ENCODE measurements around the gene MAN2A1. TPM values are rescaled to one million over a fixed set of nuclear protein-coding genes. Genes with fewer than 3 reads are reported as not detected.
A peak's percentile ranks its signal among the peaks of the same experiment; 100 is the strongest.

MAN2A1 gene
- polyA plus RNA-seq, 3 donors: 17.0 to 23.0 (median 20.1) TPM

GRCh38 chr5:109711673-109712072, 21.9 kb downstream of the MAN2A1 start:
- no peak overlapping the region for H3K4me3 ChIP-seq (replicated peaks in 1 of 3; ENCODE audit: low read depth in 2 of 3, low read length in 3 of 3)
- H3K4me2 ChIP-seq (replicated peaks; ENCODE audit: extremely low read depth, low read length, poor library complexity, severe bottlenecking): no peak overlapping the region
- peak overlapping the region in 1 of 7 donors; percentile 12 for H3K27ac Mint-ChIP-seq
- peaks cover 19 to 41% of the 10 kb centered on the region in 2 donors for H3K36me3 Mint-ChIP-seq
- H2AFZ ChIP-seq (ENCODE audit: insufficient read depth, low read depth, low read length, poor library complexity, severe bottlenecking): no peak overlapping the region
- H3K9ac ChIP-seq (ENCODE audit: insufficient read depth, low read length, poor library complexity, severe bottlenecking): no peak overlapping the region
- no peaks in the 10 kb centered on the region for H3K9me3 ChIP-seq (replicated peaks in 1 of 2; ENCODE audit: control insufficient read depth in 1 of 2, insufficient read depth in 1 of 2, low read length in 2 of 2)
- H3K27ac ChIP-seq (ENCODE audit: low read depth in 1 of 2, low read length in 2 of 2): no peak overlapping the region
- no peak for TF ChIP-seq CTCF (IDR thresholded peaks at IDR 0.05)
- H3K79me2 ChIP-seq (ENCODE audit: insufficient read depth, low read length): peaks cover 79% of the 10 kb centered on the region
- DNase-seq: no peak
- no peaks in the 10 kb centered on the region for H3K27me3 ChIP-seq (ENCODE audit: control insufficient read depth in 2 of 2, insufficient read depth in 2 of 2, low read length in 2 of 2)
- H4K20me1 ChIP-seq (ENCODE audit: insufficient read depth, low read length): peaks cover 92% of the 10 kb centered on the region
- peaks cover 6 to 25% of the 10 kb centered on the region in 2 donors for H3K36me3 ChIP-seq (replicated peaks in 1 of 2; ENCODE audit: control insufficient read depth in 1 of 2, insufficient read depth in 2 of 2, low read length in 2 of 2)
- H3K9me3 Mint-ChIP-seq: peaks cover 0 to 3% (median 0%) of the 10 kb centered on the region in 7 donors
- H3K4me1 Mint-ChIP-seq: peaks cover 8% of the 10 kb centered on the region
- H3K27me3 Mint-ChIP-seq (ENCODE audit: low read depth in 3 of 3): peaks cover 0 to 2% (median 0%) of the 10 kb centered on the region in 3 donors
- intact Hi-C loops (cut with micrococcal nuclease): no loop called here
- H3K4me3 Mint-ChIP-seq: no peak overlapping the region
- no peaks in the 10 kb centered on the region for H3K4me1 ChIP-seq (ENCODE audit: control insufficient read depth in 1 of 2, insufficient read depth in 2 of 2, low read length in 2 of 2)

GRCh38 chr5:109713453-109713852, 23.7 kb downstream of the MAN2A1 start:
- Mint-ChIP-seq H3K4me1 (peaks cover 7% of the 10 kb centered on the region), H3K36me3 (peaks cover 32 to 50% of the 10 kb centered on the region in 2 donors), H3K4me3 (no peak overlapping the region), H3K27ac (no peak overlapping the region), H3K27me3 (ENCODE audit: low read depth in 3 of 3) (peaks cover 0 to 1% (median under 1%) of the 10 kb centered on the region in 3 donors), H3K9me3 (peaks cover 0 to 3% (median 0%) of the 10 kb centered on the region in 7 donors)
- Histone ChIP-seq H3K4me1 (ENCODE audit: control insufficient read depth in 1 of 2, insufficient read depth in 2 of 2, low read length in 2 of 2) (no peaks in the 10 kb centered on the region), H4K20me1 (ENCODE audit: insufficient read depth, low read length) (peaks cover 87% of the 10 kb centered on the region), H2AFZ (ENCODE audit: insufficient read depth, low read depth, low read length, poor library complexity, severe bottlenecking) (no peak overlapping the region), H3K36me3 (replicated peaks in 1 of 2; ENCODE audit: control insufficient read depth in 1 of 2, insufficient read depth in 2 of 2, low read length in 2 of 2) (peaks cover 17 to 43% of the 10 kb centered on the region in 2 donors), H3K9me3 (replicated peaks in 1 of 2; ENCODE audit: control insufficient read depth in 1 of 2, insufficient read depth in 1 of 2, low read length in 2 of 2) (no peaks in the 10 kb centered on the region), H3K27ac (ENCODE audit: low read depth in 1 of 2, low read length in 2 of 2) (no peak overlapping the region), H3K4me3 (replicated peaks in 1 of 3; ENCODE audit: low read depth in 2 of 3, low read length in 3 of 3) (no peak overlapping the region), H3K79me2 (ENCODE audit: insufficient read depth, low read length) (peaks cover 62% of the 10 kb centered on the region), H3K27me3 (ENCODE audit: control insufficient read depth in 2 of 2, insufficient read depth in 2 of 2, low read length in 2 of 2) (no peaks in the 10 kb centered on the region), H3K9ac (ENCODE audit: insufficient read depth, low read length, poor library complexity, severe bottlenecking) (no peak overlapping the region), H3K4me2 (replicated peaks; ENCODE audit: extremely low read depth, low read length, poor library complexity, severe bottlenecking) (no peak overlapping the region)
- intact Hi-C loops (cut with micrococcal nuclease): no loop called here
- WGBS (ENCODE audit: insufficient coverage): no CpG with 5 or more reads among the region's 3 CpGs
- DNase-seq: no peak
- no peak for TF ChIP-seq CTCF (IDR thresholded peaks at IDR 0.05)
